Brain microvascular endothelial cell (primary cell): ENCODE results near the gene GNB5.

Experiments used
- DNase-seq: peaks from one replicate; pipeline ENCODE4 v3.0.0-alpha.2; 2020
- H3K27ac ChIP-seq: fragments of 250-450 bp; sonication (Bioruptor Pico); 2 replicates; pipeline ENCODE4 v1.5.1; 2020; ENCODE audit warnings: mild to moderate bottlenecking, moderate library complexity
- H3K27me3 ChIP-seq: fragments of 250-450 bp; sonication (Bioruptor Pico); replicated peaks from 2 replicates; pipeline ENCODE4 v1.5.1; 2020; ENCODE audit warnings: mild to moderate bottlenecking
- H3K36me3 ChIP-seq: fragments of 250-450 bp; sonication (Bioruptor Pico); replicated peaks from 2 replicates; pipeline ENCODE4 v1.5.1; 2020; ENCODE audit warnings: mild to moderate bottlenecking
- H3K4me3 ChIP-seq: 2 replicates; pipeline ENCODE4 v1.5.1; 2011; ENCODE audit warnings: low read depth, mild to moderate bottlenecking, control low read depth, low read length, moderate library complexity
- in situ Hi-C: cut with HindIII; loops from 2 replicates; pipeline ENCODE4 v1.10.0; 2017; ENCODE audit warnings: low sequenced_read_pairs, low pct_ligation_motif_present
- TF ChIP-seq, protein P1 (sequence below): IDR thresholded peaks from 2 replicates; pipeline ENCODE4 v1.5.1; 2011; ENCODE audit warnings: low read depth, mild to moderate bottlenecking, moderate library complexity, low read length, control low read depth, inconsistent platforms; ENCODE audit errors: missing control alignments

Gene GNB5

DNA sequence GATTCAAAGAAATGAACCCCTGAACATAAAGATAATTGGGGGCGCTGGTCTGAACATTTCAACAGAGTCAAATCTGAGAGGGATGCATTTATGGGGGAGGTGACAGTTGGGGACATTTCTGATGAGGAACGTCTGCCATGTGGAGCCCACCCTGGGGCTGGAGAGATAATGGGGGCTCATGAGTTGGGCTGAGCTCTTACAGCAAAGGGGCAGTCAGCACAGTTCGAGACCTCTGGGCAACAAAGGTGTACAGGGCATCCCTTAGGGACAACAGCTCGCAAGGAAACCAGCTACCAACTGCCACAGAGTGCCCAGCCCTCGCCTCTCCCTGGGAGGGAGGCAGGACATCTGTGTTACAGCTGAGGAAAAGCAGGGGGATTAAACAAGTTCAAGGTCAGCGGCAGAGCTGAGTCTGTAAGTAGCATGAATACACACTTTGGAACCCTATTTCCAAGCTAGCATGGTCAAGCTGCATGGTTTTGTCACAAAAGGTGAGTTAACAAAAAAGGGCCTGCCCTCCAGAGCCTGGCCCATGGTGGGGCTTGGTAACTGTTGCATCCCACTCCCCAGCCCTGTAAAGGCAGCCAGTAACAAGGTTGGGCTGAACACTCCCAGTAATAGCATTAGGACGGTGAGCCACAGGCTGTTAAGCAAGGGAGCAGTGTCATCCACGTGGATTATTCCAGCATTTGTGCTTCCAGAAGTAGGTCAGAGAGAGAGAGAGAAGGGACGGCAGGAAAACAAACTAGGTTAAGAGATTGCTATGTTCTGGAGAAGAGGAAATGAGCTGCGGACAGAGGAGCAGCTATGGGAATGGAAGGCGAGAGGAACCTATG lies 4.3 kb downstream of the GNB5 start:
- Histone ChIP-seq H3K4me3 (no peak overlapping the region), H3K36me3 (no peaks in the 10 kb centered on the region), H3K27ac (no peak overlapping the region), H3K27me3 (no peaks in the 10 kb centered on the region)
- DNase-seq, result no peak
- in situ Hi-C loops, result no loop called here
- TF ChIP-seq, protein P1, sequence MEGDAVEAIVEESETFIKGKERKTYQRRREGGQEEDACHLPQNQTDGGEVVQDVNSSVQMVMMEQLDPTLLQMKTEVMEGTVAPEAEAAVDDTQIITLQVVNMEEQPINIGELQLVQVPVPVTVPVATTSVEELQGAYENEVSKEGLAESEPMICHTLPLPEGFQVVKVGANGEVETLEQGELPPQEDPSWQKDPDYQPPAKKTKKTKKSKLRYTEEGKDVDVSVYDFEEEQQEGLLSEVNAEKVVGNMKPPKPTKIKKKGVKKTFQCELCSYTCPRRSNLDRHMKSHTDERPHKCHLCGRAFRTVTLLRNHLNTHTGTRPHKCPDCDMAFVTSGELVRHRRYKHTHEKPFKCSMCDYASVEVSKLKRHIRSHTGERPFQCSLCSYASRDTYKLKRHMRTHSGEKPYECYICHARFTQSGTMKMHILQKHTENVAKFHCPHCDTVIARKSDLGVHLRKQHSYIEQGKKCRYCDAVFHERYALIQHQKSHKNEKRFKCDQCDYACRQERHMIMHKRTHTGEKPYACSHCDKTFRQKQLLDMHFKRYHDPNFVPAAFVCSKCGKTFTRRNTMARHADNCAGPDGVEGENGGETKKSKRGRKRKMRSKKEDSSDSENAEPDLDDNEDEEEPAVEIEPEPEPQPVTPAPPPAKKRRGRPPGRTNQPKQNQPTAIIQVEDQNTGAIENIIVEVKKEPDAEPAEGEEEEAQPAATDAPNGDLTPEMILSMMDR, result no peak

DNA sequence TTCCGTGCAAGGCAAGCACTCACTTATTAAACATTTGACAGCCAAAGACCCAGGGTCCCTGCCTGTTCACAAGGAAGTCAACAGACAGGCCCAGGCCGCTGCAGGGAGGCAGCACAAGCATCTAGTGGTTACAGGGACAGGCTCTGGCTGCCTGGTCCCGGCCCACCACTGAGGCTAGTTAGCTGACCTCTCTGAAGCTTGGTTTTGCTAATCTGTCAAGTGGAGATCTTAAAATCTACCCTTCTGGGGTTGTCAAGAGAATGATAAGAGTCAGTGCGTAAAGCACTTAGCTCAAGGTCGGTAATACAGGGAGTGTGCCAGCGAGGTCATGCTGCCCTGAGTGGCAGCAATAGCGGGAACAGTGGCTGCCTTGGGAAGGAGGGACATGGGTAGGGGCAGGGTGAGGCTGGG lies 6.0 kb downstream of the GNB5 start:
- Histone ChIP-seq H3K27me3 (no peaks in the 10 kb centered on the region), H3K4me3 (no peak overlapping the region), H3K36me3 (no peaks in the 10 kb centered on the region), H3K27ac (no peak overlapping the region)
- DNase-seq, result no peak
- TF ChIP-seq, protein P1, result no peak
- in situ Hi-C loops, result no loop called here

DNA sequence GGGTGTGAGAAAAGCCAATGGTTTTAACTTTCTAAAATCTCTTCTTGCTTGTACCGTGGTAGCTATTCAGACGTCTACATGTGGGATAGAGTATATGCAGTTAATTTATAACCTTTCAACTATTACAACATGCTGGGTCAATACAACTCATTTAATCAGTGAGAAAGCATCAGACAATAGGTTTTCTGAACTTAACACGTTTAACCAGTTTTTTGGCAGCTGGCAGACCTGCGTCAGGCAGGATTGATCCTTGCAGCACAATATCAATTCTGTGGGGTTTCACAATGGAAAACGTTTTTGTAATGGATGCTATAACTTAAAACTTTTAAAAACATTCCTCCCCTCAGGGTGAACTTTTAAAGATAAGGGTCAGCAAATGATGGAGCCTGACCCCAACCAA lies 6.5 kb downstream of the GNB5 start:
- Histone ChIP-seq H3K36me3 (no peaks in the 10 kb centered on the region), H3K4me3 (no peak overlapping the region), H3K27ac (no peak overlapping the region), H3K27me3 (no peaks in the 10 kb centered on the region)
- in situ Hi-C loops, result no loop called here
- no peak for DNase-seq
- TF ChIP-seq, protein P1, result no peak

DNA sequence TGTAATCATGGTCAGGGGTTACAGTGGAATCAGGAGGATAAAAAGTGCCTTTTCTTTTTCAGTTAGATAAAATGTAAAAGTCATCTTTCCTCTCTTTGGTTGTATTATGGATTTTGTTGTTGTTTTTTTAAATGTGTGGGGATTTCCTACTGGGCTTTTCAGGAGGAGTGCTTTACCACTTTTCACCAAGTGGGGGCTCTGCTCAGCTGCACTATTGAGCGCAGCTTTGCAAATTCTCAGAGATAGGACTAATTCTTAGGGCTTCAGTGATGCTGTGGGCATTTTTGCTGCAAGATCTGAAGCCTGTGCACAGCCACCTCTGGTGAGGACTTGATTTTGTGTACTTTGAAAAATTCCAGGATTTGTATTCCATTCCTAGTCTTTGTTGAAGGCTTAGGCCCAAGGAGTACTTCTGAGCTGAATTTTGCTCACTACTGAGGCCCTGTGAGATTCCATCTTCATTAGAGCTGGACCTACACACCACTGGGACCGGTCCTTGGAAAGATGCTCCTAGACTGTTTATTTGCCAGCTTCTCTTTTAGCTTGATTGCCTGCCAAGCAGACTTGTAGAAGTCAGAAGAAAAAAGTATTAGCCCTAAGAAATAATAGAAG lies 7.5 kb downstream of the GNB5 start:
- H3K4me3 ChIP-seq, result no peak overlapping the region
- TF ChIP-seq, protein P1, result peak; percentile 80
- DNase-seq, result peak; percentile 40
- in situ Hi-C loops, result no loop called here
- no peaks in the 10 kb centered on the region for H3K36me3 ChIP-seq
- H3K27me3 ChIP-seq, result no peaks in the 10 kb centered on the region
- H3K27ac ChIP-seq, result no peak overlapping the region

DNA sequence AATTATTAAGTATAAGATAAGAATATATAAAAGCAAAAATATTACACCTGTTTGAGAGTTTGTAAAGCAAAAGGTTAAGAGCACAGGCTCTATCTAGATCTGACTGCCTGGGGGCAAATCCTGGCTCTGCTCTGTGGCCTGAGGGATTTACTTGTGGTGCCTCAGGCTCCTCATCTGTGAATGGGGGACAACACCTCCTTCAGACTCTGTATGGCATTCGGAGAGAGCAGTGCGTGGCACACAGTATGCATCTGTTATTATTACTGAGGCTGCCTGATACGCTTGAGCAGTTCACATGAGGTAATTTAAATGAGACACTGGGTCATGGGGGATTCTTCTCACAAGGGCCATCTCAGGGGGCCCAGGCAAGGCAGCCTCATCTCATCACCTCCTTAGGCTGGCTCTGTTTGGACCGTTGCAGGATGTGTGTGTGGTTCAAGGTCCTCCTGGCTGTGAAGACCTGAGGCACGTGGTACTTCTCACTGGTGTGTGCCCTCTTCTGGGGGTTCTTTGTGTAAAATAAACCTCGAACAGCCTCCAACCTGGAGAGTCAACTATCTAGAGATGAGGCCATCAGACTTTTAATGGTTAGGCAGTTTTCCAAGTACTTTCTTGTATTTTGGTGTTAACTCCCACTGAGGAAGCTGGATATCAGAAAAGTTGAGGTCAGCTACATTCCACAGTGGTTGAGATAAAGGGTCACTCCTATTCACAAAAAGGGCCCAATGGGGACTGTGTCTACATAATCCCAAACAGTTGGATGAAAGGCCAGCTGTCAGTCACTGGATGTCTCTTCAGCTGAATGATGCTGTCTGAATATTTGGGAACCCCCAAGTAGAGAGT lies 9.0 kb downstream of the GNB5 start:
- Histone ChIP-seq H3K27ac (no peak overlapping the region), H3K4me3 (no peak overlapping the region), H3K27me3 (no peaks in the 10 kb centered on the region), H3K36me3 (no peaks in the 10 kb centered on the region)
- DNase-seq, result no peak
- in situ Hi-C loops, result no loop called here
- TF ChIP-seq, protein P1, result no peak
